Hepatocyte (in vitro differentiated cells): ENCODE measurements around the gene TTC28. TPM values are rescaled to one million over a fixed set of nuclear protein-coding genes. Genes with fewer than 3 reads are reported as not detected.

ENCODE experiments used
- DNase-seq: peaks from one replicate; pipeline ENCODE4 v3.0.0-alpha.2; 2016; ENCODE audit warnings: low spot score
- H2AFZ ChIP-seq: fragments of 200-600 bp; sonication (generic); 2 replicates; pipeline ENCODE4 v1.6.0; 2016; ENCODE audit warnings: antibody characterized with exemption, mild to moderate bottlenecking
- H3K27ac ChIP-seq: fragments of 200-600 bp; sonication (generic); 2 replicates; pipeline ENCODE4 v1.5.1; 2016; ENCODE audit warnings: mild to moderate bottlenecking
- H3K27me3 ChIP-seq: fragments of 200-600 bp; sonication (generic); 2 replicates; pipeline ENCODE4 v1.6.1; 2016
- H3K36me3 ChIP-seq: fragments of 200-600 bp; sonication (generic); replicated peaks from 2 replicates; pipeline ENCODE4 v1.5.1; 2016; ENCODE audit warnings: low read depth; ENCODE audit not compliant: insufficient read depth
- H3K4me1 ChIP-seq: fragments of 200-600 bp; sonication (generic); 2 replicates; pipeline ENCODE4 v1.5.1; 2016; ENCODE audit warnings: mild to moderate bottlenecking, moderate library complexity; ENCODE audit not compliant: insufficient read depth
- H3K4me2 ChIP-seq: fragments of 200-600 bp; sonication (generic); 2 replicates; pipeline ENCODE4 v1.6.0; 2016
- H3K4me3 ChIP-seq: fragments of 200-600 bp; sonication (generic); 2 replicates; pipeline ENCODE4 v1.5.1; 2016; ENCODE audit warnings: mild to moderate bottlenecking
- H3K79me2 ChIP-seq: fragments of 200-600 bp; sonication (generic); 2 replicates; pipeline ENCODE4 v1.6.0; 2017; ENCODE audit warnings: mild to moderate bottlenecking
- H3K9me2 ChIP-seq: fragments of 200-600 bp; sonication (generic); replicated peaks from 2 replicates; pipeline ENCODE4 v1.6.0; 2017; ENCODE audit warnings: mild to moderate bottlenecking; ENCODE audit not compliant: insufficient read depth
- H3K9me3 ChIP-seq: fragments of 200-600 bp; sonication (generic); 2 replicates; pipeline ENCODE4 v1.5.1; 2016; ENCODE audit warnings: low read depth, mild to moderate bottlenecking
- H4K20me1 ChIP-seq: fragments of 200-600 bp; sonication (generic); 2 replicates; pipeline ENCODE4 v1.6.0; 2016; ENCODE audit warnings: mild to moderate bottlenecking; ENCODE audit not compliant: insufficient read depth, poor library complexity, severe bottlenecking
- EZH2 ChIP-seq: fragments of 200-600 bp; sonication (generic); IDR thresholded peaks from 2 replicates; pipeline ENCODE4 v1.6.1; 2016; ENCODE audit warnings: antibody characterized with exemption, mild to moderate bottlenecking, borderline replicate concordance
- EZH2phosphoT487 ChIP-seq: fragments of 200-600 bp; sonication (generic); IDR thresholded peaks from one replicate; pipeline ENCODE4 v1.6.1; 2018; ENCODE audit warnings: antibody characterized with exemption, mild to moderate bottlenecking, low read depth, moderate library complexity; ENCODE audit not compliant: unreplicated experiment, severe bottlenecking
- WGBS: methylation state at CpG from one replicate; pipeline ENCODE4 v1.1.6; 2016; ENCODE audit warnings: low lambda C conversion rate; ENCODE audit errors: missing lambda C conversion rate; 5-methylcytosine and 5-hydroxymethylcytosine counted together
- polyA plus RNA-seq: library from polyadenylated mRNA; unstranded; fragments of >200 nt; fragmentation: Nextera tagmentation; extraction: Ambion mirVana; gene quantifications from 2 replicates; pipeline ENCODE4 v1.2.1, GENCODE V29; 2016
- total RNA-seq: library from RNA; depleted of rRNA; stranded (reverse); fragments of >200 nt; gene quantifications from 2 replicates; pipeline ENCODE4 v1.2.3, GENCODE V29; 2014
- TF ChIP-seq, protein P1 (sequence below): fragments of 200-600 bp; sonication (generic); IDR thresholded peaks from 2 replicates; pipeline ENCODE4 v1.5.1; 2016; ENCODE audit warnings: antibody characterized with exemption, mild to moderate bottlenecking; ENCODE audit not compliant: poor library complexity

TTC28 gene
- total and polyA plus RNA-seq, 2 experiments from 2014 or later: 14.7 to 30.4 TPM

DNA sequence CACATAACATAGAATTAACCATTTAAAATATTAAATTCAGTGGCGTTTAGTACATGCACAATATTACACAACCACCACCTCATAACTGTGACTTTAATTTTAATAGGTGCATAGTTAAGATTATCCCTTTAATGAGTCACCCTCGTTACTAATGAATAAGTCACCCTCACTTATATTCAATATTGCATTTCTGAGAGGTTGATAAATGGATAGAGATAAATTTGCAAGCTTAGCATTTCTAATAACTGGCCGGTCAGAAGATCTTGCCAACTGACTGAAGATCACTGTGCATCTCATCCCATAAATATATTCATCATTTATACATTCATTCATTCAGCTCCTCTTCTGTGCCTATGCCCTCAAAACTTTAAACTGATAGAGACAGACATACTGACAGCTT, 243.7 kb downstream of the TTC28 start:
- Histone ChIP-seq H3K4me3 (no peak overlapping the region), H4K20me1 (no peaks in the 10 kb centered on the region), H3K9me2 (no peaks in the 10 kb centered on the region), H2AFZ (no peak overlapping the region), H3K9me3 (no peaks in the 10 kb centered on the region), H3K27me3 (no peaks in the 10 kb centered on the region), H3K4me2 (no peak overlapping the region), H3K36me3 (no peaks in the 10 kb centered on the region), H3K79me2 (peaks cover 80% of the 10 kb centered on the region), H3K27ac (no peak overlapping the region), H3K4me1 (peaks cover 25% of the 10 kb centered on the region)
- no peak for DNase-seq
- 94% methylated on average over 3 of the region's 3 CpGs for WGBS
- TF ChIP-seq, protein P1, sequence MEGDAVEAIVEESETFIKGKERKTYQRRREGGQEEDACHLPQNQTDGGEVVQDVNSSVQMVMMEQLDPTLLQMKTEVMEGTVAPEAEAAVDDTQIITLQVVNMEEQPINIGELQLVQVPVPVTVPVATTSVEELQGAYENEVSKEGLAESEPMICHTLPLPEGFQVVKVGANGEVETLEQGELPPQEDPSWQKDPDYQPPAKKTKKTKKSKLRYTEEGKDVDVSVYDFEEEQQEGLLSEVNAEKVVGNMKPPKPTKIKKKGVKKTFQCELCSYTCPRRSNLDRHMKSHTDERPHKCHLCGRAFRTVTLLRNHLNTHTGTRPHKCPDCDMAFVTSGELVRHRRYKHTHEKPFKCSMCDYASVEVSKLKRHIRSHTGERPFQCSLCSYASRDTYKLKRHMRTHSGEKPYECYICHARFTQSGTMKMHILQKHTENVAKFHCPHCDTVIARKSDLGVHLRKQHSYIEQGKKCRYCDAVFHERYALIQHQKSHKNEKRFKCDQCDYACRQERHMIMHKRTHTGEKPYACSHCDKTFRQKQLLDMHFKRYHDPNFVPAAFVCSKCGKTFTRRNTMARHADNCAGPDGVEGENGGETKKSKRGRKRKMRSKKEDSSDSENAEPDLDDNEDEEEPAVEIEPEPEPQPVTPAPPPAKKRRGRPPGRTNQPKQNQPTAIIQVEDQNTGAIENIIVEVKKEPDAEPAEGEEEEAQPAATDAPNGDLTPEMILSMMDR: no peak
- no peak for TF ChIP-seq EZH2phosphoT487
- no peak for TF ChIP-seq EZH2

DNA sequence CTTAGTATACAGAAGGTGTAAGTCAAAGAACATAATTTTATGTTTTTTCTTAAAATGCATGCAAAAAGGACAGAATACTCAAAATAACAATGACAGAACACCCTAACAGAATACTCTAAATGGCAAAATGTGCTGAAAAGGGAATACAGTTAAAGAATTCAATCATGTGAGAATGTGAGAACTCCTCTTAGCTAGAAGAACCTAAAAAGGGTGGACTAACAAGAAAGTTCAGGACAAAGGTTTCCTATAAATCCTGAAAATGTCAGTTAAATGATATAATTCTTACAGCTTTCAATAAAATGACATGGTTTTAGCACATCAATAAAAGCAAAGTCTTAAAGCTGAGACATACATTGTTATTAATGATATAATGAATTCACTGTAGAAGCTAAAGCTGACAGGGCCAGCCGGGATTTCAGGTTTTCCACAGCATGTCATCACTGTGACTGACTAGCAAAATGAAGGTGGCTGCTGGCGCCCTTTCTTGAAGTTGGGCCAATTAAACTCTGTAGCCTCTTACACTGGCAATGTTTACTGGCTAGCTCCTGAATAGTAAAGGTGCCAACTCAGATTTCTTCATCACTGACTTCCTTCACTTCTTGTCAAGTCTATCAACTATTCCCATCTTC, 244.4 kb downstream of the TTC28 start:
- H3K79me2 ChIP-seq: peaks cover 77% of the 10 kb centered on the region
- H3K9me3 ChIP-seq: no peaks in the 10 kb centered on the region
- H4K20me1 ChIP-seq: no peaks in the 10 kb centered on the region
- no peaks in the 10 kb centered on the region for H3K27me3 ChIP-seq
- peaks cover 25% of the 10 kb centered on the region for H3K4me1 ChIP-seq
- TF ChIP-seq EZH2phosphoT487 (no peak), EZH2 (no peak)
- TF ChIP-seq, protein P1: no peak
- WGBS: 88% methylated on average over 2 of the region's 2 CpGs
- no peak overlapping the region for H3K4me3 ChIP-seq
- no peak overlapping the region for H2AFZ ChIP-seq
- H3K36me3 ChIP-seq: no peaks in the 10 kb centered on the region
- H3K9me2 ChIP-seq: no peaks in the 10 kb centered on the region
- H3K27ac ChIP-seq: no peak overlapping the region
- no peak for DNase-seq
- H3K4me2 ChIP-seq: no peak overlapping the region

DNA sequence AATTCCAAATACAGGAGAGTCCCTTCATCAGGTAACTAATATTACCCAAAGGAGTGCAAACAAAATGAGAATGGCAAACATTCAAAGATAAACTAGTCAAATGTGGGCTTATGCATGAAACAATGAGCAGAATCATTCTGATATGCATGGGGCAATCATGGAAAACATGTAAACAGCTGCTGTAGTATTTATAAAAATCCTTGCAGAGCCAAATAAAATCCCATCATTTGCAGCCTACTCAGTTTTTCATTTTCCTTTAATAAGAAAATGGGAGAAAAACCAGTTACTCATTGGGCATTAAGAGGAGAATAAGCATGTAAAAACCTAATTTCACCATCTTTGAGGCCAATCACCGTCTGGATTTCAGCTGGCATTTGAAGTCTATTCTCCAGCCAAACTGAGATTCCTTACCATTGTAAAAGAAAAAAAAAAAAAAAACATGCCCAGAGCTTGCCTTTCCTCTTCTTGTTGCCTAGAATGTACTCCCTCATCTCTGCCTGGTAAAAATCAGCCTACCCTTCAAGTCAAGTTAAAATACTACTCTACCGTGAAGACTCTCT, 249.1 kb downstream of the TTC28 start:
- peaks cover 10% of the 10 kb centered on the region for H3K4me1 ChIP-seq
- H3K9me3 ChIP-seq: no peaks in the 10 kb centered on the region
- TF ChIP-seq EZH2 (no peak), EZH2phosphoT487 (no peak)
- TF ChIP-seq, protein P1: no peak
- no peak overlapping the region for H3K27ac ChIP-seq
- no peak overlapping the region for H2AFZ ChIP-seq
- H3K36me3 ChIP-seq: no peaks in the 10 kb centered on the region
- no peaks in the 10 kb centered on the region for H3K9me2 ChIP-seq
- peaks cover 53% of the 10 kb centered on the region for H3K79me2 ChIP-seq
- no peaks in the 10 kb centered on the region for H4K20me1 ChIP-seq
- DNase-seq: no peak
- no peak overlapping the region for H3K4me3 ChIP-seq
- 54% methylated on average over 2 of the region's 2 CpGs for WGBS
- no peak overlapping the region for H3K4me2 ChIP-seq
- no peaks in the 10 kb centered on the region for H3K27me3 ChIP-seq
